Glomerular visceral epithelial cell (primary cell): ENCODE measurements around the gene ATP12A.

Source experiments
- DNase-seq: peaks from one replicate; pipeline ENCODE4 v3.0.0-alpha.2; 2016; ENCODE audit errors: extremely low spot score

ATP12A gene

DNA sequence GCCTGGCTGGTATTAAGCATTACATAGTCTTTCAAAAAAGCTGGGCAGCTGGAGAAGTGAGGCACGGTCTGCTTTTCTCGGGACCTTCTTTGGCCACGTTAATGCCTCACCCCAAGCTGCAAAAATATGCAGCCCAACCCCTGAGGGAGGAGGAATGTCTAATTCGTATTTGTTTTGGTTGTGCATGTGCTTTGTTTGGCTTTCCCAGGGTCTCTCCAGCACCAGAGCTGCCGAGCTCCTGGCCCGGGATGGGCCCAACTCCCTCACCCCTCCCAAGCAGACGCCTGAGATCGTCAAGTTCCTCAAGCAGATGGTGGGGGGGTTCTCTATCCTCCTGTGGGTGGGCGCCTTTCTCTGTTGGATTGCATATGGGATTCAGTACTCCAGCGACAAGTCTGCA is 7.9 kb downstream of the ATP12A start:
- no peak for DNase-seq

DNA sequence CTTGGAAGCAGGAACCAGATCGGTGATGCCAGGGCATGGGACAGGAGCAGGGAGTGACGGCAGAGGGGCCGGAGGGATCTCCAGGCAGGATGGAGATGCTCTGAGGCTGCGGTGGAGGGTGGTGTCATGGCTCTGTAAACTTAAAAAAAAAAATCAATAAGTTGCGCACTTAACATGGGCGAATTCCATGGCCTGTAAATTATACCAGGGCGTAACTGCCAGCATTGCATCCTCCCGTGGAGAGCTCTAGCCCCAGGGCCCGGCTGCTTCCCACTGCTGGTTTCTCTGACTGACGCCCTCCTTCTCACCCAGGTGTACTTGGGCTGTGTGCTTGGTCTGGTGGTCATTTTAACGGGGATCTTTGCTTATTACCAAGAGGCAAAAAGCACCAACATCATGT is 8.7 kb downstream of the ATP12A start:
- DNase-seq, result no peak

DNA sequence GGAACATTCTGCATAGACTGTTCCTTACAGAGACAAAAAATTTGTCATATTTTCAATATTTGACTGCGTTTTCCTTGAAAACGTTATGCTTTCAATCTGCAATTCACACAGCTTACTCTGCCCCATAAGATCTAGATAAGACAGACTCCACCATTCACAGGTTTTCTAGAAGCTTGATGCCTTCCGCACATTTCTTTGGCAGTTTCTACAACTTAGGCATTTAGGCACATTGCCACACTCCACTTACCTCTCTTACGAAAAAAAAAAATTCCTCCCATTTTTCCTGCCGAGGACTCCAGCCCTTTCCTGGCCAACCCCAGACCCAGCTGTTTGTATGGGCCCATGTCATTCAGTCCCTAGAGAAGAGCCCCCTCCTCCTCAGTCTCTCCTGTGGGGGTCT is 11.2 kb downstream of the ATP12A start:
- DNase-seq, result no peak

DNA sequence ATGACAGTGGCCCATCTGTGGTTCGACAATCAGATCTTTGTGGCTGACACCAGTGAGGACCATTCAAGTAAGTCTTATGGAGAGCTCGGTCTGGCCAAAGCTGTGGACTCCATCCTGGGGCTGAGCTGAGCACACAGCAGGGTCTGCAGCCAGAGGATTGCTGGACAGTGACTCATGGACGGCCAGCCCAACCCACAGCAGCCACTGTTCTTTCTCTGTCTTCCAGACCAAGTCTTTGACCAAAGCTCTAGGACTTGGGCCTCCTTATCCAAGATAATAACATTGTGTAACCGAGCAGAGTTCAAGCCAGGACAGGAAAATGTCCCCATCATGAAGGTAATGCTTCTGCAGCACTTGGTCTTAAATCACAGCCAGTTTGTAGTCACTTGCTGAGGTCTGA is 12.4 kb downstream of the ATP12A start:
- no peak for DNase-seq

DNA sequence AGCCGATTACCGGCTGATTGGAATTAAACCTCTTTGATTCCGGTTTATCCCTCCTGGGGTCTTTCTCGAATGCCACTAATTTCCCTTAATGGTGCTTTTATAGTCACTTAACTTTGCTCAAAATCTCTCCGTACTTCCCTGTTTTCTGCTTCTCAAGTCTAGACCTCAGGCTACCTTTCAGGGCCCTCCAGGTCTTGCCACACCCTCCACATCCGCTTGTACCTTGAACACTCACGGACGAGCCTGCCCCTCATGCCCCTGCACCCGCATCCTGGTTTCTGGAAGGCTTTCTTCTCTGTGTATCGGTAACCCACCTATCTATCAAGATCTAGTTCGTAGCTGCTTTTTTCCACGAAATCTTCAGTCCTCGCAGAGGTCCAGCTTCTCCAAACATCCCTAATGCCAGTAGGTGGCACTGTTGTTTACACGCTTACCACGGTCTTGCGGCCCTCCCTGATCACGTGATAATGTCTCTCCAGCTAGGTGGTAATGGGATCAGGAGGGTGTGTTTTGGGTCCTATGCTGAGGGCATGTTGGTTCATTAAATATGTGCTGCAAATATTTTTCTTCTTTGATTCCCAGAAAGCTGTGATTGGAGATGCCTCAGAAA is 13.8 kb downstream of the ATP12A start:
- peak; percentile 49 for DNase-seq

DNA sequence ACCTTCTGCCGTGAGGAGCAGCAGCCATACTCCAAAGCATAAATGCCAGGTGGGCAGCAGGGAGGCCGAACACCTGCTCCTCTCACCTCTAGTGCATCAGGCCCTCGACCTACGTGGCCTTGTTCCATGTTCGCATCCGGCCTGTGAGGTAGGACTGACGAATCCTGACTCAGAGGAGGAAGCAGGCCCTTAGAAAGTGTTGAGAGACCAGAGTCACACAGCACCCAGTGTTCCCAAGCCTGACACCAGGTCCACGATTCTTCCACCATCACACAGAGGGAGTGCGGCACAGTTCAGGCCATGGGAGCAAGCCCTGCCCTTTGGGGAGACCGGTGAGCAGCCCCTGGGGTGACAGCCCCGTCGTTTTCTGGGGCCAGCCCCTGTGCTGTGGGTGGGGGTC is 14.7 kb downstream of the ATP12A start:
- DNase-seq, result no peak

DNA sequence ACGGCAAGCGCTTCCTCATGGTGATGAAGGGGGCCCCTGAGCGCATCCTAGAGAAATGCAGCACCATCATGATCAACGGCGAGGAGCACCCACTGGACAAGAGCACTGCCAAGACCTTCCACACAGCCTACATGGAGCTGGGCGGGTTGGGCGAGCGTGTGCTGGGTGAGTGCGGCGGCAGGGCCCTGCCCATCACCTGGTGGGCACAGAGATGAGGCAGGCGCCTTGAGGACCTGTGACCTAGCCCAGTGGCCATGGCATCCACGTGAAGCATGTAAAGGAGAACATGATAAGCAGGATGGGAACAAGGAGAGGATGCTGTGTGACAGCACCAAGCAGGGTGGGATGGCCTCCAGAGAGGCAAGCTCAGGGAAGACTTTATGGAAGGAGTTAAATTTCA is 18.5 kb downstream of the ATP12A start:
- no peak for DNase-seq

DNA sequence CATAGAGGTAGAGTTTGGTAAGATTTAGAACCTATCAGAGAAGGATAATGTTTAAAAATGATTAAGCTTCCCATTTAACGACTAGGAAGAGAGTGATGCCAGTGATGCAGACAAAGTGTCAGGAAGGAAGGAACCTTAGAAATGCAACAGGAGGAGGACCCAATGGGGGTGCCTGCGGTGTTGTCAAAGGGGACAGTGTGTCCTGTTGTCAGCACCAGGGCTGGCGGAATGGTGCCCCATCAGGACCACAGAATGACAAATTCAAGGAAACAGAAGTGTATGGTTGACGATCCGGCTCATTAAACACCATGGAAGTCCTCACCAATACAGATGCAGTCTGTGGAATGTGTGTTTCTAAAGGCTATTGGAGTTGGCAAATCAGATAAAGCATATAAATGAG is 19.3 kb downstream of the ATP12A start:
- DNase-seq, result no peak

DNA sequence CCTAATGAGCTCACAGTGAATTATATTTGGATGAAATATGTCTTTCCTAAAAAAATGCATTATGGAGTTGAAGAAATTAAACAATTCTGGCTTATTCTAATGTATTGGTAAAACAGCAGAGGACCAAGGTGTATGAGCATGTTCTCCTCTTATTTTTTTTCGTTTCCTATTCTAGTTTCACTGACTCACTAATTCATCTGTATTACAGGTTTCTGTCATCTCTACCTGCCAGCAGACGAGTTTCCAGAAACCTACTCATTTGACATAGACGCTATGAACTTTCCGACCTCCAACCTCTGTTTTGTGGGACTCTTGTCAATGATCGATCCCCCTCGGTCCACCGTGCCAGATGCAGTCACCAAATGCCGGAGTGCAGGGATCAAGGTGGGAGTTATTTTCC is 20.3 kb downstream of the ATP12A start:
- no peak for DNase-seq

DNA sequence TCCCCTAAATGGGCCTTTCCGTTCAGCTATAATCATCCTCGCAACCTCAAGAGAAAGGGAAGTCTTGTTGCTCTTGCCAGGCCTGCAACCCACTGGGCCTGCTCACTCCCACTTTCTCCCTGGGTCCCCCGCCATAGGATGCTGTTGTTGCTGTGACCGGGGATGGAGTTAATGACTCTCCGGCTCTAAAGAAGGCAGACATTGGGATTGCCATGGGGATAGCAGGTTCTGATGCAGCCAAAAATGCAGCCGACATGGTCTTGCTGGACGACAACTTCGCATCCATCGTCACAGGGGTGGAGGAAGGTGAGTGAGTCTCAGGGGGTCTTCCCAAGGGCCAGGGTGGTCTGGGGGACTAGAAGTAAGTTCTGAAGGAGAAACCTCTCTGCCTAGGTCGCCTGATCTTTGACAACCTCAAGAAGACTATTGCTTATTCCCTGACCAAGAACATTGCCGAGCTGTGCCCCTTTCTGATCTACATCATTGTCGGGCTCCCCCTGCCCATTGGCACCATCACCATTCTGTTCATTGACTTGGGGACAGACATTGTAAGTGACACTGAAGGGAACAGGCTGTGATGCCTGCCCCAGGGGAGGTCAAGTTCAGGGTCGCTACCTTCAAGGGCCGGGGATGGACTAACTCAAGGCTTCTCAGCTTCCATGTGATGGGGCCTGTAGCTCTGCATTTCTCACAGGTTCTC is 26.8 kb downstream of the ATP12A start:
- no peak for DNase-seq

DNA sequence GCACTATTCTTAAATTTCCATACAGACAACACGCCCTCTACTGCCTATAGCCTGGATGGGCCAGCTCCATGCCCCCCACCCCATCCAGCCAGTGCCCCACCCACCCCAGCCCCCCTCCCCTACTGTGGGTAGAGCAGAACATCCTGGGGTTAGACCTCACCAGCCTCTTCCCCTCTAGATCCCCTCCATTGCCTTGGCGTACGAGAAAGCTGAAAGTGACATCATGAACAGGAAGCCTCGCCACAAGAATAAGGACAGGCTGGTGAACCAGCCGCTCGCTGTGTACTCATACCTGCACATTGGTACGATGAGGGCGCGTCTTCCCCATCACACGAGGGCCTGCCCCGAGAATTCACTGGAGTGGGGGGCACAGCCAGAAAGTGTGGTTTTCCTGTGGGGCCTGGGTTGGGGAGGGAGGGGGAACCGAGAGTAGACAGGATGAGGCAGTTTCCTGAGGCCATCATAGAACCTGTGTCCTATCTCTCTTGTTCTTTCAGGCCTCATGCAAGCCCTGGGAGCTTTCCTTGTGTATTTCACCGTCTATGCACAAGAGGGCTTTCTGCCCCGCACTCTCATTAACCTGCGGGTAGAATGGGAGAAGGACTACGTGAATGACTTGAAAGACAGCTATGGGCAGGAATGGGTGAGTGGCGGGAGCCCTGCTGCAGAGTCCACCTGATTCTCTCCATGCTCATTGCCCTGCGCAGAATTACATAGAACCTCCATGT is 29.1 kb downstream of the ATP12A start:
- no peak for DNase-seq

DNA sequence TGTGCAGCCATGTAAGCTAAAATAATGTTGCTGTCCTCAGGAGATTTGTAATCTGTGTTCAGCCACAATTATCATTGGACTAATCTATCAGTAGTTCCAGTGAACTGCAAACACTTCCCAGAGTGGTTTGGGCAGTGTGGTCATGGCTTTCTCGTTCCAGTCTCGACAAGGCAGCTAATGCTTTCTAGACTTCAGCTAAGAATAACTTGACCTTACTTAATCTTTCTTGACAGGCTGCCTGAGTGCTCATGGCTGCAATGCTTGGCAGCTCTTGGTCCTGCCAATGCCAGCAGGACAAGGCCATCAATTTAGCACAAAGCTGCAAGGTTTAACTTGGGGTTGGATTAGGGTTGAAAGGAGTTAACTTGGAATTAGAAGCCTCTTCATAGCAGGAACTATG is 32.8 kb downstream of the ATP12A start:
- DNase-seq, result no peak

DNA sequence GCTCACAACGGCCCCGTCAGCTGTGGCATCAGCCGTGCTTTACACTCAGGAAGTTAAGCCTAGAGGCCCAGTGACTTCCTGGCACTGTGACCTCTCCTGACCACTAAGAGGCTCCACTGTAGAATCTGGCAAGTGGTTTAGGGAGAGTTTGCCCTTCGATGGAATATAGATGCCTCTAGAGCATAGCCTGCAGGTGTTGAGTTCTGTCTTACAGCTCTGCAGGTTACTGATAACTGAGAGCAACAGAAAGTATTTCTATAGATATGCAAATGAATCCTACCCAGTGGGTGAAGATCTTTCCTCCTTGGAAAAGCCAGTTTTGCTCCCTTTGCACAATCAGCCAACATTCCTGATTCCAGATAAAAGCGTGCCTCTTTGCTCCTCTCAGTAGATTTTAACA is 35.8 kb downstream of the ATP12A start:
- DNase-seq, result no peak

DNA sequence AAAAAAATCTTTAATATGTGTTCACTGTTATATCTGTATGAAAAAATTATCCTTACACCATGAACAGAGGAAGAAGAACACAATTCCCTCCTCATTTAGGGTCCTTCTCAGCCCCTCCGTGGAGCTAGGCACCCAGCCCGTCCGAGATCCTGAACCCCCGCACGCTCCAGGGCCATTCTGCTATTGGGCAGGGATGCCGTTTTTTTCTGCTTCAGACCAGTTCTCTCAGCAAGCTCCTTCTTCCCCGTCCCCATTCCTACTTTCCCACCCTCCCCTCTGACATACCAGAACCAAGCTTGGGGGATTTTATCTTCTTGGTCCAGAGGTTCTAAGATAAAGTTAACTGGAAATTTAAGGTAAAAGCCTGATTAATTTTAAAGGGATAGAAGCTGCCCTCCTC is 36.2 kb downstream of the ATP12A start:
- DNase-seq, result no peak

DNA sequence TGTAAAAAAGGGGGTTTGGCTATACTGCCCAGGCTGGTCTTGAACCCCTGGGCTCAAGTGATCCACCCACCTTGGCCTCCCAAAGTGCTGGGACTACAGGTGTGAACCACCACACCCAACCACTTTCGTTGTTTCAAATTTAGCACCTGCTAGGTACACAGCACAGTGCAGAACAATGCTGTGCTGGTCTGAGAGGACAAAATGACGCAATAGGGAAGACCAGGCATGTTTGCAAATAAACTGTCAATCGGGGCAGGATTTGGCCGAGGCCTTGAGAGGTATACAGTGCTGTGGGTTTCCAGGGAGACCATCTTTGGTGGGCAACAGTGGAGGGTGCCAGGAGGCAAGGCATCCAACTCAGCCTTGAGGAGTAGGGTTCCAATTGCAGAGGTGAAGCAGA is 37.0 kb downstream of the ATP12A start:
- DNase-seq, result no peak

DNA sequence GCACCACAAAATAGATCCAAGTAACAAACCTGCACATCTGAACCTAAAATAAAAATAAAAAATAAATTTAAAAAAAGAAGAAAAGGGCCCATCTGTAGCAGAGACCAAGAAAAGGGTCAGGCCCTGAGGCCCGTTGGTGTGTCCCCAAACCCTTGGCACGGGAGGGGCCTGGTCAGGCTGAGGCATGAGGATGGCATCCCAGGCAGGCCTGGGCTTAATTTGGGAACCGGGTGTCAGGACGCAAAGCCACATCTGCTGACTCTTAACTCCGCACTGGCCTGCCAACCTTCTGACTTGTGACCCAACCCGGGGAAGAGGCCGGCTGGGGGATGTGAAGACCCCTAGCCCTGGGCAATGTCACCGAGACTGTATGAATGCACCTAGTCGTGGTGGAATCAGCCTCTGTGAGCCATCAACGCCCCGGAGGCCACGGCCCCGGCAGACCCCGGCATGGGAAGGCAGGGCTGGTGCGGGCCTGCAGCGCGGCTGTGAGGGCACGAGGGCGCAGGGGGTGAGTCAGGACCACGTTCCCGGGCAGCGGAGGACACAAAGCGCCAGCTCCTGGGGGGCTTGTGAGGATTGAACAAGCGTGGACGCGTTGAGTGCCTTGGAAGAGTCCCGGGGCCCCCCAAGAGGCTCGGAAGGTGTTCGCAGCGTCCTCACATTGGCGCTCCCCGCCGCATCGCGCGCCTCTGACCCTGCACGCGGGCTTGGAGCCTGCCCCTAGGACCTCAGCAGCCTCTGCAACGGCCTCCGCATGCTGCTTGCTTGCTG is 38.2 kb downstream of the ATP12A start:
- no peak for DNase-seq

DNA sequence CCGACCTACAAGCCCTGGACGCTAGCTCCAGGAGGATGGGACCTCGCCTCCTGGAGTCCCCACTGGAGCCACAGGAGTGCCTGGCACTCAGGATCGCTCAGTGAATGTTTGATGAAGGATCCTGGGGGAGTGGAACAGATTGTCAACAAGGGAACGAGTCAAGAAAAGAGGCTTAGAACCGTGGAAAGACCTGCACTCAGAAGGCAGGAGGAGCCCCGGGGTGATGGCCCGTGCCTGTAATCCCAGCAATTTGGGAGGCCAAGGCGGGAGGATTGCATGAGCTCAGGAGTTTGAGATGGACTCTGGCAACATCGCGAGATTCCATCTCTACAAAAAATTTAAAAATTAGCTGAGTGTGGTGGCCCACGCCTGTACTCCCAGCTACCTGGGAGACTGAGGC is 38.9 kb downstream of the ATP12A start:
- no peak for DNase-seq

DNA sequence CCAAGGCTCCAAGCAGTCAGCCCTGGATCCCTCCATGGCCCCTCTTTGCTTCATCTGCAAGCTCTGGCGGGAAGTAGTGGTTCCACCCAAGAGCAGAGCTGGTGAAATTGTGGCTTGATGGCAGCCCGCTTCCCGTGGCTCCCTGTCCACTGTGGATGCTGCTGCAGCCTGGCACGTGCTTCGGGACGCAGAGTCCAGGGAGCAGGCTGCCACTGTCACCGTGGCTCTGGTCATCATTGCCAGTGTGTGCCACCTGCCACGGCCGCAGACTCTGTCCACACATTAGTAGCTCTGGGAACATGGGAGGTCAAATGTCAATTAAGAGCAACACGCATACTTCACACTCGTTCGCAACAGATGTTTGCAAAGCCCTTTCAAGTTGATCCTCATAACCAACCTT is 43.0 kb downstream of the ATP12A start:
- no peak for DNase-seq

DNA sequence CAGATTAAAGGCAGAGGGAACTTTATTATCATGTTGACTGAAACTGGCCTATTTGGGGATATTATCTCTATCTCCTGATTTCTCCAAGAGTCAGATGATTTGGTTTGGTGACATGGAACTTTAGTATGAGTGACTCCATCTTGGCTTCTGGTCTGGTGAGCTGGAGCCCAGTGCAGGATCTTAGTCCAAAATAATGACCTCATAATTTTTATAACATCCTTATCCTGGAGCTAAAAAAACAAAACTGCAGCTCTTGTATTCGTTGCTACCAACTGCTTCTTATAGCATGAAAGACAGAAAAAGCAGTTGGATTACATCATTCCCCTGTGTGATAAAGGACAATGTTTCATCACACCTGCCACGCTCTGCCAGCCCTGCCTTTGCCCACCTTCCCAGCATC is 44.5 kb downstream of the ATP12A start:
- DNase-seq, result no peak

DNA sequence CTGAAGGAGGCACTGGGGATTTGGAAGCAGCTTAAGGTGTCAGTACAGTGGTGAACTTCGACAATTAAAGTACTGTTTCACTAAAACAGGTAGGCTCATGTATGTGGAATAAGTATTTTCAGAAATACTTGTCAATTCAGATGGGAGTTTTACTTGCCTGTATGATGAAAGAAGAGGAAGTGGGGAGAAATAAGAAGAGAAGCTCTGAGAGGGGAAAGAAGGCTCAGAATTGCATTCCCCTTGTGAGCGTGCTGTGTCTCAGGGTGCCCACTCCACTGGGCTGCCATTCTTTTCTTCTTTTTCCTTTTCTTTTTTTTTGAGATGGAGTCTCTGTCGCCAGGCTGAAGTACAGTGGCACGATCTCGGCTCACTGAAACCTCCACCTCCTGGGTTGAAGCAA is 45.2 kb downstream of the ATP12A start:
- no peak for DNase-seq

DNA sequence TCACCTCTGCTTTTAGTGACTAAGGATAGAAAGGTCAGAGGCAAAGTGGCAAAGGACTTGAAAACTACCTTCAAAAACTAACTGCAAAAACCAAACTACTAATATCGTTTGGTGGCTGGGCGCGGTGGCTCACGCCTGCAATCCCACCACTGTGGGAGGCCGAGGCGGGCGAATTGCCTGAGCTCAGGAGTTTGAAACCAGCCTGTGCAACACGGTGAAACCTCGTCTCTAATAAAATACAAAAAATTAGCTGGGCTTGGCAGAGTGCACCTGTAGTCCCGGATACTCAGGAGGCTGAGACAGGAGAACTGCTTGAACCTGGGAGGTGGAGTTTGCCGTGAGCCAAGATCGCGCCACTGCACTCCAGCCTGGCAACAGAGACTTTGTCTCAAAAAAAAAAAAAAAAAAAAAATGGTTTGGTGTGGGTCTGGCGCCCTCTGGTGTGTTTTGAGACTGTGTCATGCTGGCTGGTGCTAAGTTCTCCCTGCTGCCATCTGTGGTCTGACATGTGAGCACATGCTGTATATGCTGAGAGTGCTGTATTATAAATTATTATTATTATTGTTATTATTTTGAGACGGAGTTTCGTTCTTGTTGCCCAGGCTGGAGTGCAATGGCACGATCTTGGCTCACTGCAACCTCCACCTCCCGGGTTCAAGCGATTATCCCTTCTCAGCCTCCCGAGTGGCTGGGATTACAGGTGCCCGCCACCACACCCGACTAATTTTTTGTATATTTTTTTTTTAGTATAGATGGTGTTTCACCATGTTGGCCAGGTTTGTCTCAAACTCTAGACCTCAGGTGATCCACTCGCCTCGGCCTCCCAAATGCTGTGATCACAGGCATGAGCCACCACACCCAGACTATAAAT is 47.8 kb downstream of the ATP12A start:
- peak; percentile 72 for DNase-seq
